ENCODE data around the gene PEX6. TPM values are rescaled to one million over a fixed set of nuclear protein-coding genes. Genes with fewer than 3 reads are reported as not detected.

PEX6 gene
- total RNA-seq, 2 experiments from 2014 or later: 12.8 to 13.6 TPM

GRCh38 chr6:42921801-42922200 lies 57.2 kb downstream of the PEX6 start:
- Mint-ChIP-seq H3K27me3 (no peaks in the 10 kb centered on the region), H3K36me3 (ENCODE audit: low read depth) (no peaks in the 10 kb centered on the region), H3K4me1 (ENCODE audit: low read depth) (no peaks in the 10 kb centered on the region), H3K27ac (no peak overlapping the region), H3K9me3 (no peaks in the 10 kb centered on the region), H3K4me3 (no peak overlapping the region)
- Histone ChIP-seq H3K36me3 (ENCODE audit: insufficient read depth, low read length) (no peaks in the 10 kb centered on the region), H3K27me3 (ENCODE audit: control insufficient read depth in 1 of 2, insufficient read depth in 2 of 2, low read length in 2 of 2) (no peaks in the 10 kb centered on the region), H3K4me3 (ENCODE audit: low read length) (no peak overlapping the region), H3K4me1 (ENCODE audit: insufficient read depth, low read length) (no peaks in the 10 kb centered on the region), H3K9me3 (ENCODE audit: control insufficient read depth in 1 of 2, insufficient read depth in 1 of 2, low read length in 2 of 2) (no peaks in the 10 kb centered on the region), H3K27ac (ENCODE audit: low read depth in 1 of 2, low read length in 2 of 2) (no peak overlapping the region)
- intact Hi-C loops (cut with DNase I, micrococcal nuclease): no loop called here
- CTCF ChIA-PET: no interaction called here
- POLR2A ChIA-PET: no interaction called here
- TF ChIP-seq CTCF (IDR thresholded peaks at IDR 0.05): no peak
- no peak for ATAC-seq (ENCODE audit: poor library complexity)
- no peak for DNase-seq

GRCh38 chr6:42916288-42916687 lies 62.7 kb downstream of the PEX6 start:
- H3K4me3 Mint-ChIP-seq: no peak overlapping the region
- CTCF ChIA-PET: no interaction called here
- no peaks in the 10 kb centered on the region for H3K9me3 Mint-ChIP-seq
- ATAC-seq (ENCODE audit: poor library complexity): no peak
- H3K36me3 ChIP-seq (ENCODE audit: insufficient read depth, low read length): no peaks in the 10 kb centered on the region
- DNase-seq: no peak
- TF ChIP-seq CTCF (IDR thresholded peaks at IDR 0.05): no peak
- H3K4me1 ChIP-seq (ENCODE audit: insufficient read depth, low read length): peaks cover 6% of the 10 kb centered on the region
- H3K27me3 ChIP-seq (ENCODE audit: control insufficient read depth in 1 of 2, insufficient read depth in 2 of 2, low read length in 2 of 2): peaks cover 5 to 6% of the 10 kb centered on the region in 2 experiments
- H3K27ac ChIP-seq (ENCODE audit: low read depth in 1 of 2, low read length in 2 of 2): no peak overlapping the region
- H3K27me3 Mint-ChIP-seq: peaks cover 14% of the 10 kb centered on the region
- no peak overlapping the region for H3K27ac Mint-ChIP-seq
- POLR2A ChIA-PET: interaction anchor here (1.9 kb wide), 1 partner anchor 13 kb away, joined by 7 read pairs; the partner anchor contains the start of gene CNPY3
- H3K36me3 Mint-ChIP-seq (ENCODE audit: low read depth): no peaks in the 10 kb centered on the region
- no peak overlapping the region for H3K4me3 ChIP-seq (ENCODE audit: low read length)
- no peaks in the 10 kb centered on the region for H3K9me3 ChIP-seq (ENCODE audit: control insufficient read depth in 1 of 2, insufficient read depth in 1 of 2, low read length in 2 of 2)
- peaks cover under 1% of the 10 kb centered on the region for H3K4me1 Mint-ChIP-seq (ENCODE audit: low read depth)
- intact Hi-C loops (cut with DNase I, micrococcal nuclease): no loop called here

- no peak within 1 kb of the TSS for H3K27ac Mint-ChIP-seq
- H3K4me3 Mint-ChIP-seq: no peak within 1 kb of the TSS
- DNase-seq (no peak), ATAC-seq (ENCODE audit: poor library complexity) (no peak)
- intact Hi-C loops (cut with DNase I, micrococcal nuclease): no loop called here
- ChIA-PET POLR2A (interaction anchor here (1.9 kb wide), 1 partner anchor 14 kb away, joined by 7 read pairs; the partner anchor contains the start of gene CNPY3), CTCF (interaction anchor here (0.6 kb wide), 1 partner anchor 110 kb away, joined by 3 read pairs; no protein-coding TSS in a partner anchor)
- Histone ChIP-seq H3K27me3 (ENCODE audit: control insufficient read depth in 1 of 2, insufficient read depth in 2 of 2, low read length in 2 of 2) (peaks cover 7 to 10% of the 10 kb centered on the region in 2 experiments), H3K9me3 (ENCODE audit: control insufficient read depth in 1 of 2, insufficient read depth in 1 of 2, low read length in 2 of 2) (no peaks in the 10 kb centered on the region), H3K4me3 (ENCODE audit: low read length) (no peak within 1 kb of the TSS), H3K4me1 (ENCODE audit: insufficient read depth, low read length) (peaks cover 8% of the 10 kb centered on the region), H3K36me3 (ENCODE audit: insufficient read depth, low read length) (no peaks in the 10 kb centered on the region), H3K27ac (ENCODE audit: low read depth in 1 of 2, low read length in 2 of 2) (no peak within 1 kb of the TSS)
- peaks cover 4% of the 10 kb centered on the region for H3K4me1 Mint-ChIP-seq (ENCODE audit: low read depth)
- TF ChIP-seq CTCF (IDR thresholded peaks at IDR 0.05): no peak
- no peaks in the 10 kb centered on the region for H3K36me3 Mint-ChIP-seq (ENCODE audit: low read depth)
- peaks cover 18% of the 10 kb centered on the region for H3K27me3 Mint-ChIP-seq
- H3K9me3 Mint-ChIP-seq: no peaks in the 10 kb centered on the region
Observed at GRCh38 chr6:42915732-42916131, 63.2 kb downstream of the PEX6 start, which contains the start of gene PTCRA. Gene PTCRA (plus strand): TSS chr6:42916053. CDS start chr6:42916070, 17 bp downstream.
